ENCODE measurements around the gene IL34.

DNA sequence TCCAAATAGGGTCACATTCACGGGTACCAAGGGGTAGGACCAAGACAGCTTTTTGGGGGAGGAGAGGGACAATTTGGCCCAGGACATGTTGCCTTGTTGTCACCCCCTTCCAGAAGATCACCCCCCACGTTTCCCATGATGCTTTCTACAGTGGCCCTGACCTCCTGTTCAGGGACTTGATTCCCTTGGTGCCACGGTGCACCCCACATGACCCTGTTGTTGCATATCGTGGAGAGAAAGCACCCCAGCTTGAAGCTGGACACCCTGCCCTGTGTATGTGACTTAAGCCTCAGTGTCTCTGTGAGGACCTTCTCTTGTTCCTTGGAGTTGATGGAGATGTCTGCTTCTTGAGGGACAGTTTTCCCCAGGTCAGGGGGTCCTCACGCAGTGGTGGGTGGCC lies 12.6 kb downstream of the IL34 start:
- no peak for TF ChIP-seq RFX5 (IDR thresholded peaks at IDR 0.05; ENCODE audit: borderline replicate concordance, low read depth, low read length)
- TF ChIP-seq, protein P1, sequence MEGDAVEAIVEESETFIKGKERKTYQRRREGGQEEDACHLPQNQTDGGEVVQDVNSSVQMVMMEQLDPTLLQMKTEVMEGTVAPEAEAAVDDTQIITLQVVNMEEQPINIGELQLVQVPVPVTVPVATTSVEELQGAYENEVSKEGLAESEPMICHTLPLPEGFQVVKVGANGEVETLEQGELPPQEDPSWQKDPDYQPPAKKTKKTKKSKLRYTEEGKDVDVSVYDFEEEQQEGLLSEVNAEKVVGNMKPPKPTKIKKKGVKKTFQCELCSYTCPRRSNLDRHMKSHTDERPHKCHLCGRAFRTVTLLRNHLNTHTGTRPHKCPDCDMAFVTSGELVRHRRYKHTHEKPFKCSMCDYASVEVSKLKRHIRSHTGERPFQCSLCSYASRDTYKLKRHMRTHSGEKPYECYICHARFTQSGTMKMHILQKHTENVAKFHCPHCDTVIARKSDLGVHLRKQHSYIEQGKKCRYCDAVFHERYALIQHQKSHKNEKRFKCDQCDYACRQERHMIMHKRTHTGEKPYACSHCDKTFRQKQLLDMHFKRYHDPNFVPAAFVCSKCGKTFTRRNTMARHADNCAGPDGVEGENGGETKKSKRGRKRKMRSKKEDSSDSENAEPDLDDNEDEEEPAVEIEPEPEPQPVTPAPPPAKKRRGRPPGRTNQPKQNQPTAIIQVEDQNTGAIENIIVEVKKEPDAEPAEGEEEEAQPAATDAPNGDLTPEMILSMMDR (IDR thresholded peaks at IDR 0.05; ENCODE audit: control extremely low read depth in 1 of 3, insufficient read depth in 1 of 3, low read depth in 1 of 3, low read length in 3 of 3) = no peak
- no peak for TF ChIP-seq TBP (IDR thresholded peaks at IDR 0.05; ENCODE audit: low read depth, low read length)
- no peak for TF ChIP-seq RBBP5 (IDR thresholded peaks at IDR 0.05; ENCODE audit: borderline replicate concordance, low read depth, low read length)
- TF ChIP-seq MAFK (IDR thresholded peaks at IDR 0.05; ENCODE audit: low read depth, low read length) = no peak
- TF ChIP-seq CEBPB (IDR thresholded peaks at IDR 0.05; ENCODE audit: low read depth, low read length) = no peak
- TF ChIP-seq TAF1 (IDR thresholded peaks at IDR 0.05; ENCODE audit: low read depth, low read length) = no peak
- no peak for TF ChIP-seq POLR2AphosphoS5 (IDR thresholded peaks at IDR 0.05; ENCODE audit: low read depth, low read length)
- no peak for TF ChIP-seq GTF2F1 (IDR thresholded peaks at IDR 0.05; ENCODE audit: borderline replicate concordance, low read depth, low read length)
- TF ChIP-seq JUND (IDR thresholded peaks at IDR 0.05; ENCODE audit: low read length) = no peak
- TF ChIP-seq SP1 (IDR thresholded peaks at IDR 0.05; ENCODE audit: low read depth, low read length) = no peak
- TF ChIP-seq MAX (IDR thresholded peaks at IDR 0.05) = no peak

Data from H1 (cell line).